Endothelial cell of umbilical vein (primary cell): ENCODE data around the gene FOXL1. TPM values are rescaled to one million over a fixed set of nuclear protein-coding genes. Genes with fewer than 3 reads are reported as not detected.
A peak's percentile ranks its signal among the peaks of the same experiment; 100 is the strongest.

Source experiments
- BruUV-seq: library from RNA; stranded (reverse); fragments of 400-500 nt; replicated peaks from 2 replicates; lab custom pipeline; 2021; lab: Mats Ljungman, UMichigan
- CTCF ChIA-PET: fragments of 300-600, 350-600 bp; sonication (Branson Sonifier 250); formaldehyde crosslinking; loops from one replicate; lab custom pipeline; 2021; ENCODE audit warnings: antibody characterized with exemption, inconsistent platforms; lab: Charles Lee
- POLR2A ChIA-PET: fragments of 300-600, 350-600 bp; sonication (Branson Sonifier 250); formaldehyde crosslinking; loops from one replicate; lab custom pipeline; 2021; ENCODE audit warnings: antibody characterized with exemption, inconsistent platforms; lab: Charles Lee
- DNase-seq: peaks from one replicate; pipeline ENCODE4 v3.0.0-alpha.2; 2011; ENCODE audit warnings: low read depth, low spot score
- FAIRE-seq: peaks from 2 replicates; lab custom pipeline; 2011; peaks lifted over from hg19 to GRCh38; lab: Jason Lieb, UNC
- H2AFZ ChIP-seq: 2 replicates; pipeline ENCODE4 v1.6.0; 2012; ENCODE audit warnings: low read depth, low read length, control low read depth, inconsistent platforms
- H3K27ac ChIP-seq: 2 replicates; pipeline ENCODE4 v1.5.1; 2011; ENCODE audit warnings: low read depth, mild to moderate bottlenecking, control low read depth, low read length, moderate library complexity; ENCODE audit not compliant: insufficient read depth
- H3K27me3 ChIP-seq, 2 experiments: 2 replicates each; pipeline versions ENCODE4 v1.6.0 to v1.6.1; 2011; ENCODE audit warnings: low read length in 2 of 2, mixed read lengths in 1 of 2; ENCODE audit not compliant: control insufficient read depth in 2 of 2, insufficient read depth in 2 of 2
- H3K36me3 ChIP-seq, 2 experiments: 2 replicates in 1 of 2; 3 replicates in 1 of 2; pipeline ENCODE4 v1.5.1; 2011; ENCODE audit warnings: low read length in 2 of 2, mild to moderate bottlenecking in 1 of 2, moderate library complexity in 1 of 2; ENCODE audit not compliant: control insufficient read depth in 2 of 2, insufficient read depth in 2 of 2; ENCODE audit errors: extremely low read depth in 1 of 2
- H3K4me1 ChIP-seq: 3 replicates; pipeline ENCODE4 v1.5.1; 2011; ENCODE audit warnings: mild to moderate bottlenecking, low read length; ENCODE audit not compliant: control insufficient read depth, insufficient read depth; ENCODE audit errors: extremely low read depth
- H3K4me2 ChIP-seq: 2 replicates; pipeline ENCODE4 v1.6.1; 2011; ENCODE audit warnings: low read length, control low read depth, mixed read lengths; ENCODE audit not compliant: insufficient read depth
- H3K4me3 ChIP-seq, 3 experiments: fragments of 200-600 bp in 1 of 3; sonication (generic), shearing (Covaris generic) in 1 of 3; replicated peaks in 1 of 3; 2 replicates each; pipeline ENCODE4 v1.5.1; 2011 to 2016; ENCODE audit warnings: control low read depth in 3 of 3, low read length in 3 of 3, mild to moderate bottlenecking in 2 of 3, inconsistent platforms in 1 of 3, low read depth in 1 of 3, moderate library complexity in 1 of 3; ENCODE audit not compliant: insufficient read depth in 1 of 3
- H3K79me2 ChIP-seq: 2 replicates; pipeline ENCODE4 v1.6.0; 2012; ENCODE audit warnings: low read length, inconsistent platforms; ENCODE audit not compliant: control insufficient read depth, insufficient read depth
- H3K9ac ChIP-seq: replicated peaks from 2 replicates; pipeline ENCODE3; 2011; ENCODE audit warnings: low read length, control low read depth; ENCODE audit not compliant: insufficient read depth; ENCODE audit errors: extremely low read depth
- H3K9me1 ChIP-seq: replicated peaks from 3 replicates; pipeline ENCODE4 v1.6.0; 2011; ENCODE audit warnings: mild to moderate bottlenecking, low read length; ENCODE audit not compliant: control insufficient read depth, insufficient read depth; ENCODE audit errors: extremely low read depth
- H3K9me3 ChIP-seq: replicated peaks from 2 replicates; pipeline ENCODE4 v1.5.1; 2012; ENCODE audit warnings: low read length, inconsistent platforms; ENCODE audit not compliant: control insufficient read depth, insufficient read depth
- H4K20me1 ChIP-seq: replicated peaks from 2 replicates; pipeline ENCODE3; 2011; ENCODE audit warnings: mild to moderate bottlenecking, low read length; ENCODE audit not compliant: control insufficient read depth, insufficient read depth; ENCODE audit errors: extremely low read depth
- EZH2 ChIP-seq: IDR thresholded peaks from 2 replicates; pipeline ENCODE4 v1.6.1; 2012; ENCODE audit warnings: borderline replicate concordance, low read depth, mild to moderate bottlenecking, moderate library complexity, low read length, inconsistent platforms; ENCODE audit not compliant: severe bottlenecking
- FOS ChIP-seq: IDR thresholded peaks from 2 replicates; pipeline ENCODE4 v1.6.1; 2011; ENCODE audit warnings: mild to moderate bottlenecking, low read length, moderate library complexity, borderline replicate concordance; ENCODE audit not compliant: insufficient read depth
- GATA2 ChIP-seq: IDR thresholded peaks from 2 replicates; pipeline ENCODE4 v1.7.0; 2011; ENCODE audit warnings: low read depth, mild to moderate bottlenecking, moderate library complexity, mixed read lengths, low read length; ENCODE audit not compliant: insufficient read length, insufficient read depth
- JUN ChIP-seq: IDR thresholded peaks from 2 replicates; pipeline ENCODE4 v1.6.1; 2011; ENCODE audit warnings: borderline replicate concordance, low read depth; ENCODE audit not compliant: insufficient read length, insufficient read depth
- MYC ChIP-seq: IDR thresholded peaks from one replicate; pipeline ENCODE4 v1.6.1; 2011; ENCODE audit warnings: mild to moderate bottlenecking, low read depth, low read length
- POLR2A ChIP-seq: IDR thresholded peaks from 2 replicates; pipeline ENCODE4 v1.6.1; 2012; ENCODE audit warnings: low read depth, mild to moderate bottlenecking, control low read depth, low read length
- POLR2AphosphoS5 ChIP-seq: IDR thresholded peaks from 2 replicates; pipeline ENCODE4 v1.6.1; 2012; ENCODE audit warnings: low read depth, mild to moderate bottlenecking, control low read depth, low read length, moderate library complexity; ENCODE audit not compliant: insufficient read depth
- dilution Hi-C: fragments of 300-500 bp; cut with MboI; formaldehyde crosslinking; loops from one replicate; pipeline ENCODE4 v1.15.0; 2019; ENCODE audit warnings: low sequenced_read_pairs; ENCODE audit not compliant: extremely low pct_ligation_motif_present
- intact Hi-C: fragments of 100-400 bp; cut with micrococcal nuclease; formaldehyde crosslinking; loops from one replicate; pipeline ENCODE4 v1.10.0; 2022
- polyA plus RNA-seq, 4 experiments: library from polyadenylated mRNA; depleted of rRNA in 3 of 4; stranded (reverse) in 3 of 4; unstranded in 1 of 4; fragments of >200 nt; gene quantifications; 2 replicates each; pipeline versions ENCODE4 v1.2.1 to v1.2.3, GENCODE V29; 2011 to 2012; ENCODE audit warnings: missing spikeins in 1 of 4
- total RNA-seq: library from RNA; stranded (reverse); gene quantifications from 2 replicates; pipeline ENCODE4 v1.2.3, GENCODE V29; 2021
- TF ChIP-seq, protein P1 (sequence below): IDR thresholded peaks from 2 replicates; pipeline ENCODE4 v1.6.1; 2011; ENCODE audit not compliant: insufficient read depth, insufficient read length
- TF ChIP-seq, protein P2 (sequence below), 2 donors: IDR thresholded peaks; 1 replicate in 1 of 2; 2 replicates in 1 of 2; pipeline ENCODE4 v1.5.1; 2011; ENCODE audit warnings: low read length in 2 of 2, mild to moderate bottlenecking in 2 of 2, moderate library complexity in 2 of 2, control low read depth in 1 of 2, inconsistent platforms in 1 of 2, low read depth in 1 of 2; ENCODE audit not compliant: insufficient read depth in 1 of 2; ENCODE audit errors: extremely low read depth in 1 of 2

FOXL1 gene
- total and polyA plus RNA-seq, 2 donors (not counting 3 experiments of a cell fraction or from before 2014, with no cell fraction given): 2.8 to 3.8 TPM

DNA sequence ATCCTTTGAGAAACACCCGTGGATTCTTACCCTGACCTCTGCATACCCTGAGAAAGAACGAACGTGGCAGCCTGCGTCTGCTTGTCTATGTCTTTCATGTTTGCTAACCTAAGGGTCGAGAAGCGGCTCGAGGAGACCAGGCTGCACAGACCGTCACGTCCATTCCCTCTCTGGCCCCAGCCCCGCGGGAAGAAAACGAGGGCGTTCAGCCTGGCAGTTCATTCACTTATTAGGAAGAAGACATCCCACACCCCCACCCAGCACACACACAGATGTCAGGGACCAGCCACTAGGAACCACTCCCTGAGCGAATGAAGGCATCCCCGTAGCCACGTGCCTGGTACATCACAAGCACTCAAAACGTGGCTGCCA lies 22.7 kb upstream of the FOXL1 start:
- no peak for TF ChIP-seq POLR2AphosphoS5
- no peak for TF ChIP-seq JUN
- TF ChIP-seq GATA2: no peak
- peak overlapping the region; percentile 89 for H3K27ac ChIP-seq
- no peaks in the 10 kb centered on the region for H4K20me1 ChIP-seq
- no peak for FAIRE-seq
- H3K27me3 ChIP-seq: peaks cover 3 to 5% of the 10 kb centered on the region in 2 experiments
- BruUV-seq: no TSS peak
- peak overlapping the region; percentile 99 for H3K9ac ChIP-seq
- H3K36me3 ChIP-seq: no peaks in the 10 kb centered on the region
- H3K9me3 ChIP-seq: no peaks in the 10 kb centered on the region
- POLR2A ChIA-PET: no interaction called here
- dilution Hi-C loops: no loop called here
- H3K4me1 ChIP-seq: peaks cover 12% of the 10 kb centered on the region
- peak overlapping the region; percentile 99 for H2AFZ ChIP-seq
- peak overlapping the region; percentile 84 for H3K4me2 ChIP-seq
- peaks cover 12% of the 10 kb centered on the region for H3K79me2 ChIP-seq
- no peak for DNase-seq
- H3K9me1 ChIP-seq: no peaks in the 10 kb centered on the region
- intact Hi-C loops: no loop called here
- H3K4me3 ChIP-seq: peak overlapping the region; percentile 62 to 97 (median 87)
- CTCF ChIA-PET: no interaction called here

DNA sequence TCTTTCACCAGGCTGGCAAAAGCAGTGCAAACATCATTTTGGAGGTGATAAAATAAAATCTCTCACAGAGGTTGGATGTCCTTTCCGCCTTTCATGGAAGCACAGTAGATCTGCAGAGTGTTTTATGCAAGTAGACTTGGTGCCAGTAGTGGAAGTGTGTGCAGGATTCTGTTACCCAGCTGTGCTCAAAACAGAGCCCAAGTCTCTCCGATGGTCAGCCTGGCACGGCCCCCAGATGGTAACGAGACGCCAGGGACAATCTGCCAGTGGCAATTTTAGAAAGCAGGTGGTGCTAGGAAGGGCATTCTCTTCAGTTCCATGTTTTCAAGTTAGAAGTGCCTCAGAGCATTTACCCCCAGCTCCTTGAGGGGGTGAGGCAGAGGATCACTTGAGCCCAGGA lies 21.8 kb upstream of the FOXL1 start:
- H3K9me3 ChIP-seq: no peaks in the 10 kb centered on the region
- H3K27ac ChIP-seq: no peak overlapping the region
- ChIA-PET POLR2A (no interaction called here), CTCF (interaction anchor here (0.9 to 2.4 kb wide), 2 partner anchors 506 to 722 kb away, joined by 3 to 11 read pairs; no protein-coding TSS in a partner anchor)
- H3K4me2 ChIP-seq: no peak overlapping the region
- DNase-seq (no peak), FAIRE-seq (no peak)
- no peaks in the 10 kb centered on the region for H3K9me1 ChIP-seq
- H2AFZ ChIP-seq: no peak overlapping the region
- H3K9ac ChIP-seq: no peak overlapping the region
- H3K79me2 ChIP-seq: peaks cover 12% of the 10 kb centered on the region
- H3K4me3 ChIP-seq: no peak overlapping the region
- dilution Hi-C loops: no loop called here
- TF ChIP-seq, protein P1, sequence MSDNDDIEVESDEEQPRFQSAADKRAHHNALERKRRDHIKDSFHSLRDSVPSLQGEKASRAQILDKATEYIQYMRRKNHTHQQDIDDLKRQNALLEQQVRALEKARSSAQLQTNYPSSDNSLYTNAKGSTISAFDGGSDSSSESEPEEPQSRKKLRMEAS: no peak
- TF ChIP-seq MYC: no peak
- TF ChIP-seq, protein P2, sequence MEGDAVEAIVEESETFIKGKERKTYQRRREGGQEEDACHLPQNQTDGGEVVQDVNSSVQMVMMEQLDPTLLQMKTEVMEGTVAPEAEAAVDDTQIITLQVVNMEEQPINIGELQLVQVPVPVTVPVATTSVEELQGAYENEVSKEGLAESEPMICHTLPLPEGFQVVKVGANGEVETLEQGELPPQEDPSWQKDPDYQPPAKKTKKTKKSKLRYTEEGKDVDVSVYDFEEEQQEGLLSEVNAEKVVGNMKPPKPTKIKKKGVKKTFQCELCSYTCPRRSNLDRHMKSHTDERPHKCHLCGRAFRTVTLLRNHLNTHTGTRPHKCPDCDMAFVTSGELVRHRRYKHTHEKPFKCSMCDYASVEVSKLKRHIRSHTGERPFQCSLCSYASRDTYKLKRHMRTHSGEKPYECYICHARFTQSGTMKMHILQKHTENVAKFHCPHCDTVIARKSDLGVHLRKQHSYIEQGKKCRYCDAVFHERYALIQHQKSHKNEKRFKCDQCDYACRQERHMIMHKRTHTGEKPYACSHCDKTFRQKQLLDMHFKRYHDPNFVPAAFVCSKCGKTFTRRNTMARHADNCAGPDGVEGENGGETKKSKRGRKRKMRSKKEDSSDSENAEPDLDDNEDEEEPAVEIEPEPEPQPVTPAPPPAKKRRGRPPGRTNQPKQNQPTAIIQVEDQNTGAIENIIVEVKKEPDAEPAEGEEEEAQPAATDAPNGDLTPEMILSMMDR (IDR thresholded peaks at IDR 0.05; ENCODE audit: extremely low read depth in 1 of 2, insufficient read depth in 1 of 2, low read depth in 1 of 2, low read length in 2 of 2): no peak
- TF ChIP-seq EZH2: no peak
- TF ChIP-seq GATA2: no peak
- TF ChIP-seq POLR2A: no peak
- no peak for TF ChIP-seq FOS
- no peaks in the 10 kb centered on the region for H3K36me3 ChIP-seq
- intact Hi-C loops: no loop called here
- peaks cover 12% of the 10 kb centered on the region for H3K4me1 ChIP-seq
- H3K27me3 ChIP-seq: peaks cover 3 to 5% of the 10 kb centered on the region in 2 experiments
- H4K20me1 ChIP-seq: no peaks in the 10 kb centered on the region
- BruUV-seq: no TSS peak
